GM21515 (cell line): ENCODE data around the gene MRPS16.

Source experiments
- ATAC-seq: cut with Tn5 transposase; IDR thresholded peaks from one replicate; pipeline ENCODE4 v1.9.1; 2021; ENCODE audit not compliant: unreplicated experiment

Gene MRPS16

DNA sequence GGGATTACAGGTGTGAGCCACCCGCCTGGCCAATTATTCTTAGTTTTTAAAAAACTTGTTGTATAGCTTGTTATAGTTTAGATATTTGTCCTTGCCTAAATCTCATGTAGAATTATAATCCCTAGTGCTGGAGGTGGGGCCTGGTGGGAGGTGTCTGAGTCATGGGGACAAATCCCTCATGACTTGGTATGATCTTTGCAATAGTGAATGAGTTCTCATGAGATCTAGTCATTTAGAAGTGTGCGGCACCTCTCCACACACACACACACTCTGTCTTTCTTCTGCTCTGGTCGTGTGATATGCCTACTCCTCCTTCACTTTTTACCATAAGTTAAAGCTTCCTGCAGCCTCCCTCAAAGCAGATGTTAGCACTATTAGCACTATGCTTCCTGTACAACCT, 47.4 kb downstream of the MRPS16 start:
- ATAC-seq = no peak
